ENCODE data around the gene C2CD2. TPM values are rescaled to one million over a fixed set of nuclear protein-coding genes. Genes with fewer than 3 reads are reported as not detected.

C2CD2 gene
- total and polyA plus RNA-seq, 10 of the 15 experiments (the other 5 are each of a cell fraction or from before 2014, with no cell fraction given): 2.2 to 30.9 (median 9.9) TPM

GRCh38 chr21:41868062-41868710 lies 85.6 kb downstream of the C2CD2 start (continued):
- TF ChIP-seq EP300 (IDR thresholded peaks at IDR 0.05; ENCODE audit: borderline replicate concordance in 1 of 2, control insufficient read depth in 1 of 2, low read depth in 2 of 2, low read length in 2 of 2) (peak; percentile 68 to 85; a peak in 3 of 4 replicates), TBL1XR1 (IDR thresholded peaks at IDR 0.05; ENCODE audit: low read depth, low read length) (peak; percentile 49; the same call in 1 of the 2 replicates), RBBP5 (conservative IDR thresholded peaks at IDR 0.05) (no peak), RELA (IDR thresholded peaks at IDR 0.05; ENCODE audit: borderline replicate concordance, partially characterized antibody) (no peak), GABPA (IDR thresholded peaks at IDR 0.05; ENCODE audit: low read depth) (peak; percentile 36; the same call in 1 of the 2 replicates), KDM1A (IDR thresholded peaks at IDR 0.05; ENCODE audit: borderline replicate concordance) (no peak), ZNF207 (IDR thresholded peaks at IDR 0.05; ENCODE audit: borderline replicate concordance) (no peak), ZNF274 (IDR thresholded peaks at IDR 0.05; ENCODE audit: insufficient read depth, insufficient read length) (no peak), POLR2A (IDR thresholded peaks at IDR 0.05; ENCODE audit: low read depth, low read length) (0 out of 2 replicates have a peak, but pooled peaks have one; percentile 23), CHD1 (IDR thresholded peaks at IDR 0.05; ENCODE audit: low read depth, low read length) (no peak), POU2F2 (IDR thresholded peaks at IDR 0.05; ENCODE audit: borderline replicate concordance, low read depth, low read length) (peak; percentile 94), NFXL1 (IDR thresholded peaks at IDR 0.05; ENCODE audit: borderline replicate concordance) (no peak), ZNF622 (IDR thresholded peaks at IDR 0.05) (no peak), SUZ12 (IDR thresholded peaks at IDR 0.05; ENCODE audit: unreplicated experiment) (no peak), KAT2A (conservative IDR thresholded peaks at IDR 0.05; ENCODE audit: control insufficient read depth, low read depth, low read length) (no peak), SREBF2 (IDR thresholded peaks at IDR 0.05; ENCODE audit: low read length) (no peak), MTA3 (IDR thresholded peaks at IDR 0.05; ENCODE audit: borderline replicate concordance, low read length) (peak; percentile 64; the same call in 1 of the 2 replicates), RAD21 (IDR thresholded peaks at IDR 0.05; ENCODE audit: insufficient read depth, low read depth, low read length) (no peak), HDAC6 (IDR thresholded peaks at IDR 0.05; ENCODE audit: unreplicated experiment) (no peak), SPI1 (IDR thresholded peaks at IDR 0.05; ENCODE audit: borderline replicate concordance, insufficient read depth, low read depth, low read length) (no peak)
- TF ChIP-seq, protein P1, sequence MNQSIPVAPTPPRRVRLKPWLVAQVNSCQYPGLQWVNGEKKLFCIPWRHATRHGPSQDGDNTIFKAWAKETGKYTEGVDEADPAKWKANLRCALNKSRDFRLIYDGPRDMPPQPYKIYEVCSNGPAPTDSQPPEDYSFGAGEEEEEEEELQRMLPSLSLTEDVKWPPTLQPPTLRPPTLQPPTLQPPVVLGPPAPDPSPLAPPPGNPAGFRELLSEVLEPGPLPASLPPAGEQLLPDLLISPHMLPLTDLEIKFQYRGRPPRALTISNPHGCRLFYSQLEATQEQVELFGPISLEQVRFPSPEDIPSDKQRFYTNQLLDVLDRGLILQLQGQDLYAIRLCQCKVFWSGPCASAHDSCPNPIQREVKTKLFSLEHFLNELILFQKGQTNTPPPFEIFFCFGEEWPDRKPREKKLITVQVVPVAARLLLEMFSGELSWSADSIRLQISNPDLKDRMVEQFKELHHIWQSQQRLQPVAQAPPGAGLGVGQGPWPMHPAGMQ (IDR thresholded peaks at IDR 0.05; ENCODE audit: borderline replicate concordance): no peak
- TF ChIP-seq, protein P2, sequence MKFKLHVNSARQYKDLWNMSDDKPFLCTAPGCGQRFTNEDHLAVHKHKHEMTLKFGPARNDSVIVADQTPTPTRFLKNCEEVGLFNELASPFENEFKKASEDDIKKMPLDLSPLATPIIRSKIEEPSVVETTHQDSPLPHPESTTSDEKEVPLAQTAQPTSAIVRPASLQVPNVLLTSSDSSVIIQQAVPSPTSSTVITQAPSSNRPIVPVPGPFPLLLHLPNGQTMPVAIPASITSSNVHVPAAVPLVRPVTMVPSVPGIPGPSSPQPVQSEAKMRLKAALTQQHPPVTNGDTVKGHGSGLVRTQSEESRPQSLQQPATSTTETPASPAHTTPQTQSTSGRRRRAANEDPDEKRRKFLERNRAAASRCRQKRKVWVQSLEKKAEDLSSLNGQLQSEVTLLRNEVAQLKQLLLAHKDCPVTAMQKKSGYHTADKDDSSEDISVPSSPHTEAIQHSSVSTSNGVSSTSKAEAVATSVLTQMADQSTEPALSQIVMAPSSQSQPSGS (IDR thresholded peaks at IDR 0.05; ENCODE audit: low read length): peak; percentile 61
- TF ChIP-seq, protein P3, sequence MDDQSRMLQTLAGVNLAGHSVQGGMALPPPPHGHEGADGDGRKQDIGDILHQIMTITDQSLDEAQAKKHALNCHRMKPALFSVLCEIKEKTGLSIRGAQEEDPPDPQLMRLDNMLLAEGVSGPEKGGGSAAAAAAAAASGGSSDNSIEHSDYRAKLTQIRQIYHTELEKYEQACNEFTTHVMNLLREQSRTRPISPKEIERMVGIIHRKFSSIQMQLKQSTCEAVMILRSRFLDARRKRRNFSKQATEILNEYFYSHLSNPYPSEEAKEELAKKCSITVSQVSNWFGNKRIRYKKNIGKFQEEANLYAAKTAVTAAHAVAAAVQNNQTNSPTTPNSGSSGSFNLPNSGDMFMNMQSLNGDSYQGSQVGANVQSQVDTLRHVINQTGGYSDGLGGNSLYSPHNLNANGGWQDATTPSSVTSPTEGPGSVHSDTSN (IDR thresholded peaks at IDR 0.05; ENCODE audit: insufficient replicate concordance, low read depth, low read length): peak; percentile 36
- TF ChIP-seq, protein P4, sequence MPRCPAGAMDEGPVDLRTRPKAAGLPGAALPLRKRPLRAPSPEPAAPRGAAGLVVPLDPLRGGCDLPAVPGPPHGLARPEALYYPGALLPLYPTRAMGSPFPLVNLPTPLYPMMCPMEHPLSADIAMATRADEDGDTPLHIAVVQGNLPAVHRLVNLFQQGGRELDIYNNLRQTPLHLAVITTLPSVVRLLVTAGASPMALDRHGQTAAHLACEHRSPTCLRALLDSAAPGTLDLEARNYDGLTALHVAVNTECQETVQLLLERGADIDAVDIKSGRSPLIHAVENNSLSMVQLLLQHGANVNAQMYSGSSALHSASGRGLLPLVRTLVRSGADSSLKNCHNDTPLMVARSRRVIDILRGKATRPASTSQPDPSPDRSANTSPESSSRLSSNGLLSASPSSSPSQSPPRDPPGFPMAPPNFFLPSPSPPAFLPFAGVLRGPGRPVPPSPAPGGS (IDR thresholded peaks at IDR 0.05; ENCODE audit: borderline replicate concordance, insufficient read depth, low read depth, low read length, poor library complexity, severe bottlenecking): peak; percentile 20

Measured in GM12878 (cell line).